Neutrophil (primary cell): ENCODE data around the gene SLC35G6.

Source experiments
- H3K27ac ChIP-seq: fragments of 200-600 bp; sonication (generic); 2 replicates; pipeline ENCODE4 v1.5.1; 2016; ENCODE audit warnings: mild to moderate bottlenecking, moderate library complexity
- H3K27me3 ChIP-seq: fragments of 200-600 bp; sonication (generic); 2 replicates; pipeline ENCODE4 v1.6.0; 2016; ENCODE audit warnings: mild to moderate bottlenecking
- H3K36me3 ChIP-seq: fragments of 200-600 bp; sonication (generic); 2 replicates; pipeline ENCODE4 v1.5.1; 2017
- H3K4me1 ChIP-seq, 2 experiments: fragments of 200-600 bp in 1 of 2; sonication (generic) in 1 of 2; 1 replicate in 1 of 2; 2 replicates in 1 of 2; pipeline versions ENCODE4 v1.5.1 to v1.6.1; 2013 to 2016; ENCODE audit warnings: low read depth in 1 of 2, low read length in 1 of 2, mild to moderate bottlenecking in 1 of 2, moderate library complexity in 1 of 2; ENCODE audit not compliant: control insufficient read depth in 1 of 2, insufficient read depth in 1 of 2
- H3K4me3 ChIP-seq, 2 experiments: fragments of 200-600 bp in 1 of 2; sonication (generic) in 1 of 2; 1 replicate in 1 of 2; 2 replicates in 1 of 2; pipeline ENCODE4 v1.5.1; 2013 to 2016; ENCODE audit warnings: low read depth in 1 of 2, low read length in 1 of 2, mild to moderate bottlenecking in 1 of 2, moderate library complexity in 1 of 2
- H3K9me3 ChIP-seq: fragments of 200-600 bp; sonication (generic); 2 replicates; pipeline ENCODE4 v1.5.1; 2016
- TF ChIP-seq, protein P1 (sequence below): fragments of 200-600 bp; sonication (generic); IDR thresholded peaks from 2 replicates; pipeline ENCODE4 v1.5.1; 2016; ENCODE audit warnings: antibody characterized with exemption

The SLC35G6 gene

DNA sequence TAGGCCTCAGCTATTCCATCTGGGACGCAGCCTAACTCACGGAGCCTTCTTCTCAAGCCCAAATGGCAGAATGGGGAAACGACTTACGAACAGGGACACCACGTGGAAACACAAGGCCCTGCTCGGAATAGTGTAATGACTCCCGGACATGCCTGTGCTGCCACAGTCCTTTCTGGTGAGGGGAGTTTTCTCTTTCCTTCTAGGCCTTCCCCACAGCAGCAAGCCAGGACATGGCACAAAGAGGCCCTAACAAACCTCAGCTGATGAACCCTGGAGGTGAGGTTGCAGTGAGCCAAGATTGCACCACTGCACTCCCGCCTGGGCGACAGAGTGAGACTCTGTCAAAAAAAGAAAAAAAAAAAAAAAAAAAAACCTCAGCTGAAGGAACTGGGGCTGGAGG, 17.2 kb upstream of the SLC35G6 start:
- Histone ChIP-seq H3K4me3 (no peak overlapping the region), H3K9me3 (no peaks in the 10 kb centered on the region), H3K36me3 (peaks cover 27% of the 10 kb centered on the region), H3K27ac (no peak overlapping the region), H3K4me1 (peaks cover 13 to 15% of the 10 kb centered on the region in 2 experiments), H3K27me3 (no peaks in the 10 kb centered on the region)
- TF ChIP-seq, protein P1, sequence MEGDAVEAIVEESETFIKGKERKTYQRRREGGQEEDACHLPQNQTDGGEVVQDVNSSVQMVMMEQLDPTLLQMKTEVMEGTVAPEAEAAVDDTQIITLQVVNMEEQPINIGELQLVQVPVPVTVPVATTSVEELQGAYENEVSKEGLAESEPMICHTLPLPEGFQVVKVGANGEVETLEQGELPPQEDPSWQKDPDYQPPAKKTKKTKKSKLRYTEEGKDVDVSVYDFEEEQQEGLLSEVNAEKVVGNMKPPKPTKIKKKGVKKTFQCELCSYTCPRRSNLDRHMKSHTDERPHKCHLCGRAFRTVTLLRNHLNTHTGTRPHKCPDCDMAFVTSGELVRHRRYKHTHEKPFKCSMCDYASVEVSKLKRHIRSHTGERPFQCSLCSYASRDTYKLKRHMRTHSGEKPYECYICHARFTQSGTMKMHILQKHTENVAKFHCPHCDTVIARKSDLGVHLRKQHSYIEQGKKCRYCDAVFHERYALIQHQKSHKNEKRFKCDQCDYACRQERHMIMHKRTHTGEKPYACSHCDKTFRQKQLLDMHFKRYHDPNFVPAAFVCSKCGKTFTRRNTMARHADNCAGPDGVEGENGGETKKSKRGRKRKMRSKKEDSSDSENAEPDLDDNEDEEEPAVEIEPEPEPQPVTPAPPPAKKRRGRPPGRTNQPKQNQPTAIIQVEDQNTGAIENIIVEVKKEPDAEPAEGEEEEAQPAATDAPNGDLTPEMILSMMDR, result no peak

DNA sequence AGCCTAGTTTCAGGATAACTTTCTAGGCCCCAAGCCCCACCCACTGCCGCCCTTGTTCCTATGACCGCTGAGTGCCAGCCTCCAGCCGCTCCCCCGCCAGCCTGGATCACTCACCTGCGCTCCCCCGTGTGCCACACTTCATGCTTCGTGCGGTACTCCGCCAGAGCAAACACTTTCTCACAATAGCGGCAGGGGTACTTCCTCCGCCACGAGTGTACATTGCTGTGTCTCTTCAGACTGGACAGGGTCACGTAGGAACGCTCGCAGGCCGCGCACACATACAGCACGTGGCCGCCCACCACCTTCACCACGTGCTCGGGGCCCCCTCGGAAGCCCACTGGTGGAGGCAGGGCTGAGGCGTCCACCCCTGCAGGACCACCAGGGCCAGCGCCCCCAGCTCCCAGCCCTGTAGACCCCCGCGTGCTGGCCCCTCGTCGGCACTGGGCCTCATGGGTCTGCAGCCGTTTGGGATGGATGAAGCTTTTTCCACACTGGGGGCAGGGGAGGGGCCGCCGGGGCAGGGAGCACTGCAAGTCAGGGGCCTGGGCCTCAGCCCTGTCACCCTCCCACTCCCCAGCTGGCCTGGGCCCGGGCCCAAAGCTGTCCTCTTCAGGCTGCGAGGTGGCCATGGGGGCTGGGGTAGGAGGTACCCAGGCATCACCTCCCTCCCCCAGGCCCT, 15.5 kb upstream of the SLC35G6 start:
- Histone ChIP-seq H3K9me3 (no peaks in the 10 kb centered on the region), H3K4me1 (peaks cover 13 to 15% of the 10 kb centered on the region in 2 experiments), H3K36me3 (peaks cover 27% of the 10 kb centered on the region), H3K4me3 (no peak overlapping the region), H3K27me3 (no peaks in the 10 kb centered on the region), H3K27ac (peak overlapping the region; percentile 61)
- TF ChIP-seq, protein P1, result no peak

DNA sequence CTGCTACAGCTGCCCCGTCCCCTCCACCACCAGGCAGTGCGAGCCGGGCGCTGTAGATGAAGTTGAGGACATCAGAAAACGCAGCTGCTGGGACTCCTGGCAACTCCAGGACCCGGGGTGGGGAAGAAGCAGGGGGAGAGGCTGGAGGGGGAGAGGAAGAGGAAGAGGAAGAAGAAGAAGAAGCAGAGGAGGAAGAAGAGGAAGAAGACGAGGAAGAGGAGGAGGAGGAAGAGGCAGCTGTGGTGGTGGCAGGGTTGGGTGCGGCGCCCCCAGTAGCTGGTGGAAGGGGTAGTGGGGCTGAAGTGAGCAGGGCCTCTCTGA, 15.0 kb upstream of the SLC35G6 start:
- H3K4me1 ChIP-seq, result peaks cover 13 to 15% of the 10 kb centered on the region in 2 experiments
- no peaks in the 10 kb centered on the region for H3K9me3 ChIP-seq
- peak overlapping the region; percentile 61 for H3K27ac ChIP-seq
- H3K36me3 ChIP-seq, result peaks cover 27% of the 10 kb centered on the region
- no peak overlapping the region for H3K4me3 ChIP-seq
- no peaks in the 10 kb centered on the region for H3K27me3 ChIP-seq
- TF ChIP-seq, protein P1, result no peak

DNA sequence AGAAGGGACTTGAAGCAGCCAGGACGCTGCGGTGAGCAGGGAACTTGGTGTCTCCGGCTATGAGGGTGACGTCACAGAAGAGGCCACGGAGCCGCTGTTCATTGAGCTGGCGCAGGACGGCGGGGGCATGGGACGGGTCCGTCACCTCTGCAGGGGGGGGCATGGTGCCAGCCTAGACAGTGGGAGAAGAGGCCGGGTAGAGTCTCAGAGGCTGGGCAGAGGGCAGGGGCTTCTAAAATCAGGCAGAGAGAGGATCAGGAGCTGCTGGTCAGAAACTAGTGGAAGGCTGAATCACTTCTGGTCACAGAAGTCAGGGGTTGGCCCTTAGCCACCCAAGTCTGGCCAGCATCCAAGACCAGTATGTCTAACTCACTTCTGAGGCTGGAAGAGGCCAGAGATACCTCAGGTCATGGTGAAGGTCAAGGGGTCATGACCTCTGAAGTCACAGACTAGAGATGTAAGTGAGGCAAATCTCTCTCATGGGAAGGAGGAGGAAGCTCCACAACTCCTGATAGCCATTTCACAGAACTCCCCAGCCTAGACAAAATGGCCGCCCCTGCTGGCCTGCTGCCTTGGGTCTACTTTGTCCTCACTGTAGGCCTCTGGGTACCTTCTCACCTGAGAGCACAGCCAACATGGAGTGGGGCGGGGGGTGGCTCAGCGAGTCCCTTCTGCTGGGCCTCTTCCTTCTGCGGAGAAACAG, 14.5 kb upstream of the SLC35G6 start:
- peaks cover 13 to 15% of the 10 kb centered on the region in 2 experiments for H3K4me1 ChIP-seq
- no peaks in the 10 kb centered on the region for H3K9me3 ChIP-seq
- TF ChIP-seq, protein P1, result no peak
- H3K27me3 ChIP-seq, result no peaks in the 10 kb centered on the region
- peaks cover 26% of the 10 kb centered on the region for H3K36me3 ChIP-seq
- H3K4me3 ChIP-seq, result no peak overlapping the region
- H3K27ac ChIP-seq, result peak overlapping the region; percentile 61

DNA sequence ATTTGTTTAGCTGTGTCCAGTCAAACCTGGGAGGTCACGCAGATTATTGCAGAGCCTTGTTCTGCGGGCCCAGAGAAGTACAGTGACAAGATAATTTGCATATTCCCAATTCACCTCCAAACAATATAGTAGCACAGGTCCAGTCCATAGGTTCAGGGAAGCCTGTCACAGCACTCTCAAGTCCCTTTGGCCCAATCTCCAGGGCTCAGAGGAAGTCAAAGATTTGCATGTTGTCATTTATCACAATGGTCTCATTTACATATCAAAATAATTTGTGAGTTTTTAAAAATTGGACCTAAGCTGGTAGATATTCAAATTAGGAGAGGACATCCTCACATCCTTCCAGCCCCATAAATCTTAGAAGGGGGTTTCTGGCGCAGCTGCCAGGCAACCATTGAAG, 13.7 kb upstream of the SLC35G6 start:
- Histone ChIP-seq H3K27ac (peak overlapping the region; percentile 61), H3K36me3 (peaks cover 19% of the 10 kb centered on the region), H3K9me3 (no peaks in the 10 kb centered on the region), H3K27me3 (no peaks in the 10 kb centered on the region), H3K4me3 (no peak overlapping the region), H3K4me1 (peaks cover 13 to 15% of the 10 kb centered on the region in 2 experiments)
- TF ChIP-seq, protein P1, result no peak
